Esophagus squamous epithelium (tissue), 4 donors: Measurements from ENCODE around the gene TSPAN13.

Source experiments
- POLR2A ChIP-seq, 4 donors: fragments of 450-650 bp; IDR thresholded peaks; one replicate each; pipeline ENCODE4 v1.6.1; 2017; ENCODE audit warnings: antibody characterized with exemption in 4 of 4, mild to moderate bottlenecking in 4 of 4, moderate library complexity in 3 of 4
- TF ChIP-seq, protein P1 (sequence below), 6 experiments: fragments of 450-650 bp in 4 of 6; fragments of 200-600 bp in 2 of 6; sonication (generic) in 2 of 6; IDR thresholded peaks; one replicate each; pipeline ENCODE4 v1.5.1; 2016 to 2019; ENCODE audit warnings: antibody characterized with exemption in 6 of 6, mild to moderate bottlenecking in 4 of 6, moderate library complexity in 4 of 6

DNA sequence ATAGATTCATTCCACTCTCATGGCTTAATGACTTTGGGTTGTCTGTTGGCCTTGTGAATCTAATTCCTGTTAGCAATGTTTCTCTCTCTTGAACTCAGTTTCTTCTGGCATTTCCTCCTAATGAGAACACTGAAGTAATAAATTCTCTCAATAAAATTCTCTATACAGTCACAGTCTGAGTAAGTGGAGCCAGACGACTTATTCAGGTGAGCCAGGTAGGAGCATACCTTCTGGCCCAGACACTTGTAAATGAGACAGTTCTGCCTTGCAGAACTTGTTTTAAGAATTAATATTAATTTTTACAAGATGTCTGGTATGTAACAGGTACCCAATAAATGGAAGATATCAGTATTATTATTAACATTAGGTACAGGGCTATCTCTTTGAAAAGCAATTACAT lies 79.8 kb downstream of the TSPAN13 start:
- no peak for TF ChIP-seq POLR2A (IDR thresholded peaks at IDR 0.05)
- TF ChIP-seq, protein P1, sequence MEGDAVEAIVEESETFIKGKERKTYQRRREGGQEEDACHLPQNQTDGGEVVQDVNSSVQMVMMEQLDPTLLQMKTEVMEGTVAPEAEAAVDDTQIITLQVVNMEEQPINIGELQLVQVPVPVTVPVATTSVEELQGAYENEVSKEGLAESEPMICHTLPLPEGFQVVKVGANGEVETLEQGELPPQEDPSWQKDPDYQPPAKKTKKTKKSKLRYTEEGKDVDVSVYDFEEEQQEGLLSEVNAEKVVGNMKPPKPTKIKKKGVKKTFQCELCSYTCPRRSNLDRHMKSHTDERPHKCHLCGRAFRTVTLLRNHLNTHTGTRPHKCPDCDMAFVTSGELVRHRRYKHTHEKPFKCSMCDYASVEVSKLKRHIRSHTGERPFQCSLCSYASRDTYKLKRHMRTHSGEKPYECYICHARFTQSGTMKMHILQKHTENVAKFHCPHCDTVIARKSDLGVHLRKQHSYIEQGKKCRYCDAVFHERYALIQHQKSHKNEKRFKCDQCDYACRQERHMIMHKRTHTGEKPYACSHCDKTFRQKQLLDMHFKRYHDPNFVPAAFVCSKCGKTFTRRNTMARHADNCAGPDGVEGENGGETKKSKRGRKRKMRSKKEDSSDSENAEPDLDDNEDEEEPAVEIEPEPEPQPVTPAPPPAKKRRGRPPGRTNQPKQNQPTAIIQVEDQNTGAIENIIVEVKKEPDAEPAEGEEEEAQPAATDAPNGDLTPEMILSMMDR (IDR thresholded peaks at IDR 0.05), result no peak
